Measurements from ENCODE around the gene NPRL2.

The NPRL2 gene

GRCh38 chr3:50350527-50351322, at the start of gene NPRL2, which contains the start of gene CYB561D2:
NPRL2 (minus strand) TSS chr3:50350775; CDS start chr3:50350652, 123 bp downstream.
CYB561D2 (plus strand) TSS chr3:50350862; CDS start chr3:50351434, 572 bp downstream.
- peak; percentile 97 to 98 for DNase-seq (ENCODE audit: low read depth in 2 of 2)

- no peak for DNase-seq (ENCODE audit: low read depth in 2 of 2)
These were observed 45.9 kb upstream of the NPRL2 start for GRCh38 chr3:50396502-50396901.

GRCh38 chr3:50395070-50395860, 44.7 kb upstream of the NPRL2 start:
- DNase-seq (ENCODE audit: low read depth in 2 of 2) = no peak

GRCh38 chr3:50393061-50393460, 42.5 kb upstream of the NPRL2 start:
- DNase-seq (ENCODE audit: low read depth in 2 of 2) = no peak

GRCh38 chr3:50392101-50392715, 41.6 kb upstream of the NPRL2 start:
- no peak for DNase-seq (ENCODE audit: low read depth in 2 of 2)

GRCh38 chr3:50390508-50391224, 40.1 kb upstream of the NPRL2 start:
- no peak for DNase-seq (ENCODE audit: low read depth in 2 of 2)

GRCh38 chr3:50389414-50389767, 38.8 kb upstream of the NPRL2 start:
- DNase-seq (ENCODE audit: low read depth in 2 of 2) = no peak

- no peak for DNase-seq (ENCODE audit: low read depth in 2 of 2)
These were observed 38.3 kb upstream of the NPRL2 start for GRCh38 chr3:50388720-50389413.

GRCh38 chr3:50388016-50388719, 37.6 kb upstream of the NPRL2 start:
- DNase-seq (ENCODE audit: low read depth in 2 of 2) = no peak

GRCh38 chr3:50385754-50386153, 35.2 kb upstream of the NPRL2 start:
- no peak for DNase-seq (ENCODE audit: low read depth in 2 of 2)

- DNase-seq (ENCODE audit: low read depth in 2 of 2) = no peak
These were observed 33.2 kb upstream of the NPRL2 start for GRCh38 chr3:50383750-50384149.

- no peak for DNase-seq (ENCODE audit: low read depth in 2 of 2)
These were observed 32.1 kb upstream of the NPRL2 start for GRCh38 chr3:50382722-50383121.

GRCh38 chr3:50381383-50381782, 30.8 kb upstream of the NPRL2 start:
- no peak for DNase-seq (ENCODE audit: low read depth in 2 of 2)

- no peak for DNase-seq (ENCODE audit: low read depth in 2 of 2)
These were observed 30.0 kb upstream of the NPRL2 start for GRCh38 chr3:50380405-50381085.

GRCh38 chr3:50378757-50379156, 28.2 kb upstream of the NPRL2 start:
- no peak for DNase-seq (ENCODE audit: low read depth in 2 of 2)

- DNase-seq (ENCODE audit: low read depth in 2 of 2) = no peak
These were observed 27.4 kb upstream of the NPRL2 start for GRCh38 chr3:50378024-50378423.

GRCh38 chr3:50375258-50375931, 24.8 kb upstream of the NPRL2 start:
- DNase-seq (ENCODE audit: low read depth in 2 of 2) = no peak

GRCh38 chr3:50374363-50375257, 24.0 kb upstream of the NPRL2 start:
- no peak for DNase-seq (ENCODE audit: low read depth in 2 of 2)

Data from stimulated activated CD4-positive, alpha-beta T cell treated with anti-CD3 and anti-CD28 coated beads, Interleukin-15, amount 100 ng/mL, for 48 hours (primary cell).